Measurements from ENCODE around the gene MRE11.

GRCh38 chr11:94400050-94400449 lies 93.6 kb downstream of the MRE11 start:
- TF ChIP-seq CTCF (conservative IDR thresholded peaks at IDR 0.05; ENCODE audit: low read length) (no peak), EZH2phosphoT487 (IDR thresholded peaks at IDR 0.05; ENCODE audit: borderline replicate concordance, low read depth, low read length) (no peak)

All from OCI-LY7 (cell line).